Activated B cell treated with CpG ODN at 0.5 μM for 24 hours (primary cell): Measurements from ENCODE around the gene CDK4. TPM values are rescaled to one million over a fixed set of nuclear protein-coding genes. Genes with fewer than 3 reads are reported as not detected.
A peak's percentile ranks its signal among the peaks of the same experiment; 100 is the strongest.

Source experiments
- ATAC-seq: fragments of 200-7000 bp; cut with Tn5 transposase; one replicate; pipeline ENCODE4 v1.10.0; 2021; ENCODE audit warnings: low read depth, mild to moderate bottlenecking, moderate library complexity
- CTCF ChIA-PET: fragments of 350-600 bp; sonication (Branson Sonifier 250); formaldehyde crosslinking; loops from one replicate; lab custom pipeline; 2021; ENCODE audit warnings: antibody characterized with exemption; lab: Charles Lee
- POLR2A ChIA-PET: fragments of 350-600 bp; sonication (Branson Sonifier 250); formaldehyde crosslinking; loops from one replicate; lab custom pipeline; 2021; ENCODE audit warnings: antibody characterized with exemption; lab: Charles Lee
- DNase-seq: peaks from one replicate; pipeline ENCODE4 v3.0.0; 2022
- H3K27ac Mint-ChIP-seq: one replicate; pipeline ENCODE4 v1.8.0; 2020; ENCODE audit warnings: mixed read lengths
- H3K27me3 Mint-ChIP-seq: one replicate; pipeline ENCODE4 v1.8.0; 2021; ENCODE audit warnings: mixed read lengths
- H3K36me3 Mint-ChIP-seq: one replicate; pipeline ENCODE4 v1.8.0; 2021; ENCODE audit warnings: low read depth, mixed read lengths
- H3K4me1 Mint-ChIP-seq: one replicate; pipeline ENCODE4 v1.8.0; 2021; ENCODE audit warnings: mixed read lengths
- H3K4me3 Mint-ChIP-seq: one replicate; pipeline ENCODE4 v1.8.0; 2020; ENCODE audit warnings: mild to moderate bottlenecking, mixed read lengths
- H3K9me3 Mint-ChIP-seq: one replicate; pipeline ENCODE4 v1.8.0; 2020; ENCODE audit warnings: mixed read lengths
- intact Hi-C: fragments of 100-400 bp; cut with micrococcal nuclease; formaldehyde crosslinking; loops from one replicate; pipeline ENCODE4 v1.15.1; 2024
- total RNA-seq: library from RNA; stranded (reverse); gene quantifications from 2 replicates; pipeline ENCODE4 v1.2.3, GENCODE V29; 2022
- TF ChIP-seq, protein P1 (sequence below): fragments of 200-600 bp; IDR thresholded peaks from one replicate; pipeline ENCODE4 v1.8.0; 2022; ENCODE audit warnings: antibody characterized with exemption, mild to moderate bottlenecking

The CDK4 gene
- total RNA-seq, 1 donor from 2014 or later, result 95.7 TPM

DNA sequence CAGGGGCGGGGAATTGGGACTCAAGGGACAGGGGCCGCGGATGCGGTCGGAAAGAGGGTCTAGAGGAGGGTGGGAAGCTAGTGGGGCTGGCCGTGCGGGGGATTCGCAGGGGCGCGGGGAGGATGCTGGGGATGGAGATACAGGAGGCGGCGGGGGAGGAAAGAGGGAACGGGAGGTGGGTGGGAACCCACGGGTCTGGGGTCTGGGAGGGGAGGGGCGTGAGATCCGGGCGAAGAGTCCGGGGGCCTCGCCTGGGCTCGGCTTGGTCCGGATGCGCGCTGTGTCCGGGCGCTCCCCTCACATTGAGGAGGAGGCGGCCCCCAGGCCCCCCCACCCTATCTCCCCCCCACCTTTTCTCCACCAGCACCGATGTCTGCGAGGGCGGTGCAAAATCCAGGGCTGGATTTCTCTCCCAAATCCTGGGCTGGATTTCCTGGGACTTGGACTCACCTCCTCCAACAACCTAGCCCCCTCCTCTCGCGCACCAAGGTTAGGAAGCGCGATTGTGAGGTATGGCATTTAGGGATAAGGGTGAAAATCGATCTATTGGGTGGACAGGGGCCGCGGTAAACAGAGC is 13.4 kb downstream of the CDK4 start, which contains the start of gene AGAP2:
AGAP2 (minus strand) TSS at position 82 of the 577 bp plus-strand sequence. CDS start 496 bp downstream, outside the sequence.
- Mint-ChIP-seq H3K4me3 (peak within 1 kb of the TSS; percentile 0), H3K27me3 (no peaks in the 10 kb centered on the region), H3K9me3 (no peaks in the 10 kb centered on the region), H3K27ac (no peak within 1 kb of the TSS), H3K4me1 (peaks cover 34% of the 10 kb centered on the region), H3K36me3 (peaks cover 26% of the 10 kb centered on the region)
- DNase-seq (no peak), ATAC-seq (no peak)
- TF ChIP-seq, protein P1, sequence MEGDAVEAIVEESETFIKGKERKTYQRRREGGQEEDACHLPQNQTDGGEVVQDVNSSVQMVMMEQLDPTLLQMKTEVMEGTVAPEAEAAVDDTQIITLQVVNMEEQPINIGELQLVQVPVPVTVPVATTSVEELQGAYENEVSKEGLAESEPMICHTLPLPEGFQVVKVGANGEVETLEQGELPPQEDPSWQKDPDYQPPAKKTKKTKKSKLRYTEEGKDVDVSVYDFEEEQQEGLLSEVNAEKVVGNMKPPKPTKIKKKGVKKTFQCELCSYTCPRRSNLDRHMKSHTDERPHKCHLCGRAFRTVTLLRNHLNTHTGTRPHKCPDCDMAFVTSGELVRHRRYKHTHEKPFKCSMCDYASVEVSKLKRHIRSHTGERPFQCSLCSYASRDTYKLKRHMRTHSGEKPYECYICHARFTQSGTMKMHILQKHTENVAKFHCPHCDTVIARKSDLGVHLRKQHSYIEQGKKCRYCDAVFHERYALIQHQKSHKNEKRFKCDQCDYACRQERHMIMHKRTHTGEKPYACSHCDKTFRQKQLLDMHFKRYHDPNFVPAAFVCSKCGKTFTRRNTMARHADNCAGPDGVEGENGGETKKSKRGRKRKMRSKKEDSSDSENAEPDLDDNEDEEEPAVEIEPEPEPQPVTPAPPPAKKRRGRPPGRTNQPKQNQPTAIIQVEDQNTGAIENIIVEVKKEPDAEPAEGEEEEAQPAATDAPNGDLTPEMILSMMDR, result no peak
- CTCF ChIA-PET, result no interaction called here
- intact Hi-C loops, result no loop called here
- POLR2A ChIA-PET, result no interaction called here

DNA sequence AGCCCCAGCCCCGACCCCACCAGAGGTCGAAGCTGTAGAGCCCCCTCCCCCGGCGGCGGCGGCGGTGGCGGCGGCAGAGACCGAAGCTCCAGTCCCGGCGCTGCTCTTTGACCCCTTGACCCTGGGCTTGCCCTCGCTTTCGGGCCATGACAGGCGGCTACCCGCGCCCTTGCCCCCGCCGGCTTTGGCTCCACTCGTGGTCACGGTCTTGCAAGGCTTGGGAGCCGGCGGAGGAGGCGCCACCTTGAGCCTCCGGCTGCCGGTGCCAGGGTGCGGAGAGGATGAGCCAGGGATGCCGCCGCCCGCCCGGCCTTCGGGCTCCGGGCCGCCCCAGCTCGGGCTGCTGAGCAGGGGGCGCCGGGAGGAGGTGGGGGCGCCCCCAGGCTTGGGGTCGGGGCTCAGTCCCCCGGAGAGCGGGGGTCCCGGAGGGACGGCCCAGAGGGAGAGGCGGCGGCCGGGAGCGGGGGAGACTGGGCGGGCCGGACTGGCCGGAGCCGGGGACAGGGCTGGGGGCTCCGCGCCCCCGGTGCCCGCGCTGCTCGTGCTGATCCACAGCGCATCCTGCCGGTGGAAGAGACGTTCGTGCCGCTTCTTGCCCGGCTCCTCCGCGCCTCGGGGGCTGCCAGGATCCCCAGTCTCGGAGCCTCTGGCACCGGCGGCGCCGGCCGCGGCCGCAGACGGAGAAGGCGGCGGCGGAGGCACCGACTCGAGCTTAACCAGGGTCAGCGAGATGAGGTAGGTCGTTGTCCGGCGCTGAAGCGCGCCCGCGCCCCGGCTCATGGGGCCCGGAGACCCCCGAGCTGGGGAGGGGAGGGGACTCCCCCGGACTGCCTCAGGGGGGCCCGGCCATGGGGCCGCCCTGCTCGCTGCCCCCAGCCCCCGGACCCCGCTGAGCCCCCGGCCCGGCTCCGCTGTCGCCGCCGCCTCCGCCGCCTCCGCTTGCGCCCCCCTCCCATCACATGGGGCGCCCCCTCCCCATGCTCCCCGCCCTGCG is 14.3 kb downstream of the CDK4 start:
- TF ChIP-seq, protein P1, result no peak
- intact Hi-C loops, result no loop called here
- no peak for DNase-seq
- peaks cover 33% of the 10 kb centered on the region for H3K4me1 Mint-ChIP-seq
- no peak overlapping the region for H3K4me3 Mint-ChIP-seq
- no peak for ATAC-seq
- H3K27me3 Mint-ChIP-seq, result no peaks in the 10 kb centered on the region
- POLR2A ChIA-PET, result no interaction called here
- peaks cover 36% of the 10 kb centered on the region for H3K36me3 Mint-ChIP-seq
- H3K27ac Mint-ChIP-seq, result no peak overlapping the region
- CTCF ChIA-PET, result no interaction called here
- no peaks in the 10 kb centered on the region for H3K9me3 Mint-ChIP-seq

DNA sequence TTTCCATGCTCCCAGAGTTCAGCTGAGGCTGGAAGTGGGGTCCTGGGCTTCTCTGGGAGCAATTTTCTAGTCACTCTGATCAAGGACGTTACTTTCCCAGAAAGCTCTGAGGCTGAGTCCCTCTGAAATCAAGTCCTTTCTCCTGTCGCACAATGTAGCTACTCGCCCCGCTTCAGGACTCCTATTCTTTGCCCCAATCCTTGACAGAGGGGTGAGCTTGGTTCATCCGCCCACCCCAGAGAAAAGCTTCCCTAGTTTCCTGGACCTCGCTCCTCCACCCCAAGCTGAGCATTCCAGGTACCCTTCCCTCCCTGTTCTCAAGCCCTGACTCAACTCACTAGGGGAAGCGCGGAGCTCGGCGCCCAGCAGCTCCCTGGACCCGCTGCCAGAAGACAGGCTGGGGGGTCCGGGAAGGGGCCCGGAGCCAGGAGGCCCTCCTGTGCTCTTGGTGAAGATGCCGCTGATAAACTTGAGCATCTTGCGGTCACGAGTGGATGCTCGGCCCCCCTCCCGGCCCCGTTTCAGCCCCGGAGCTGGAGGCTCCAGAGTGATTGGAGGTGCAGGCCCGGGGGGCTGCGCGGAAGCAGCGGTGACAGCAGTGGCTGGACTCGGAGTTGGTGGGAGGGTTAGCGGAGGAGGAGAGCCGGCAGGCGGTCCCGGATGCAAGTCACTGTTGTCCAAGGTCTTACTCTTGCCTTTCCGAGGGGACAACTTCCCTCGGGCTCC is 15.2 kb downstream of the CDK4 start:
- Mint-ChIP-seq H3K4me1 (peaks cover 27% of the 10 kb centered on the region), H3K9me3 (no peaks in the 10 kb centered on the region), H3K27me3 (no peaks in the 10 kb centered on the region), H3K4me3 (no peak overlapping the region), H3K27ac (no peak overlapping the region), H3K36me3 (peaks cover 44% of the 10 kb centered on the region)
- ATAC-seq, result no peak
- ChIA-PET CTCF (no interaction called here), POLR2A (no interaction called here)
- TF ChIP-seq, protein P1, result no peak
- DNase-seq, result no peak
- intact Hi-C loops, result no loop called here

DNA sequence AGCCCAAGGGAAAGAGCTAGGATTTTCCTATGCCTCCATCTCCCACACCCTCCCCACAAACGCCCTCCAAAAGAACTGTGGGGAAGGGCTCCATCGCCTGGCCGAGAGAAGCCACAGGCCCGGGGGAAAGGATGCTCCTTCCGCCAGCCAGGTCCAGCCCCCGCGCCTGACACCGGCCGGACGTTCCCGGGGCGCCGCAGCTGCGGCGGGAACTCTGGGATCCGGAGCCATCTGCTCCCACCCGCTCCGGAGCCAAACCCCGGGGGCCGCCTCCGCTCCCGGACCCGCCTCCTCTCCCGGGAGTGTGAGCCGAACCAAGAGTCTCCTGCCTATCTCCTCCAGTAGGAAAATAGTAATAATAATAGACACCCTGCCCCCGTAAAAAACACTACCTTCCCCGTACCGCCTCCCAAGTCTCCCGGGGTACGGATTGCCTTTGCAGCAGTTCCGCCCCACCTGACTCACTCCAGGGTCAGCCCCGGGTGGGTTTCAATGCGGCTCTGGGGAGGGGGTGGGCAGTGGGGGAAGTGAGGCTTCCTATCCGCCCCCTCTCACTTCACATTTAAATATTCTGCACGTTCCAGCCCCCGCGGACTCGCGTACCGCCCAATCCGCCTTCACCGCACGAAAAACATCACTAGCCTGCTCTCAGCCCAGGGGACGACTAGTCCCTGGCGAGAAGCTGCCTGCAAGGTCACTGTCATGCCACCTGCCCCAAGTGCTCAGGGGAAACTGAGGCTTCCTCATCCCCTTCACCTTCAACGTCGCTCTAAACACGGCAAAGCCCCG is 16.0 kb downstream of the CDK4 start:
- intact Hi-C loops, result no loop called here
- H3K27ac Mint-ChIP-seq, result no peak overlapping the region

More for the DNA sequence above, 16.0 kb downstream of the CDK4 start:
- TF ChIP-seq, protein P1, result no peak
- ChIA-PET POLR2A (no interaction called here), CTCF (no interaction called here)
- peaks cover 20% of the 10 kb centered on the region for H3K4me1 Mint-ChIP-seq
- H3K27me3 Mint-ChIP-seq, result no peaks in the 10 kb centered on the region
- no peak overlapping the region for H3K4me3 Mint-ChIP-seq
- H3K36me3 Mint-ChIP-seq, result peaks cover 51% of the 10 kb centered on the region
- H3K9me3 Mint-ChIP-seq, result no peaks in the 10 kb centered on the region
- ATAC-seq, result no peak
- DNase-seq, result no peak
